Testis (tissue), 2 donors: Measurements from ENCODE around the gene STMND1.

Source experiments
- POLR2A ChIP-seq: fragments of 450-650 bp; IDR thresholded peaks from one replicate; pipeline ENCODE4 v1.6.1; 2017; ENCODE audit warnings: antibody characterized with exemption, mild to moderate bottlenecking, moderate library complexity
- TF ChIP-seq, protein P1 (sequence below), 3 experiments: fragments of 450-650 bp in 2 of 3; fragments of 200-600 bp in 1 of 3; sonication (generic) in 1 of 3; IDR thresholded peaks; one replicate each; pipeline ENCODE4 v1.5.1; 2016 to 2019; ENCODE audit warnings: antibody characterized with exemption in 3 of 3, mild to moderate bottlenecking in 2 of 3, moderate library complexity in 1 of 3

DNA sequence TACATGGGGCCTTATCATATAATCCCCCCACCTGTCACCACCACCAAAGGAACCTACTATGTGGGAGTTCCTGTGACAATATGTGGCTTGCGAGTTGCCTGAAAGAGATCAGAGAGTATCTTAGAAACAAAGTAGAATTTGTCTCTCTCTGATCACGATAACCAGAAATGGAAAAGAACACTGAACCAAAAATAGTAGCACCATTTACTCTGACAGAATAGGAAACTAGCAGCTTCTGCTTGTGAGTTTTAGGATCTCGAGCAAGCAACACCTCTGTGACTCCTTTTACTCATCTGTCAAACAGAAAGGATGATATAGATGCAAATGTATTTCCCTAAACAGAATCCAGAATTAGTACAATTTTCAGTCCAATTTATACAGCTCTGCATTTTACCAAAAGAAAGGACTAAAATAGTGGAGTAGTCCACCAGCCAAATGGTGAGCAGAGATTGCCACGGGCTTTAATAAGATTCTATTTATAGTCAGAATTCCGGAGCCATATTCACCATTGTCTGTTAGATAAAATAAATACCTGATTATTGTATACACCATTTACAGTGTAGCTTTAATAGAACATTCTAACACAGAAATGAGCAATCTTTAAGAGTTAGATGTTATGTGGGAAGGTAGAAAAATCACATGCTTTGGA lies 19.9 kb upstream of the STMND1 start:
- TF ChIP-seq, protein P1, sequence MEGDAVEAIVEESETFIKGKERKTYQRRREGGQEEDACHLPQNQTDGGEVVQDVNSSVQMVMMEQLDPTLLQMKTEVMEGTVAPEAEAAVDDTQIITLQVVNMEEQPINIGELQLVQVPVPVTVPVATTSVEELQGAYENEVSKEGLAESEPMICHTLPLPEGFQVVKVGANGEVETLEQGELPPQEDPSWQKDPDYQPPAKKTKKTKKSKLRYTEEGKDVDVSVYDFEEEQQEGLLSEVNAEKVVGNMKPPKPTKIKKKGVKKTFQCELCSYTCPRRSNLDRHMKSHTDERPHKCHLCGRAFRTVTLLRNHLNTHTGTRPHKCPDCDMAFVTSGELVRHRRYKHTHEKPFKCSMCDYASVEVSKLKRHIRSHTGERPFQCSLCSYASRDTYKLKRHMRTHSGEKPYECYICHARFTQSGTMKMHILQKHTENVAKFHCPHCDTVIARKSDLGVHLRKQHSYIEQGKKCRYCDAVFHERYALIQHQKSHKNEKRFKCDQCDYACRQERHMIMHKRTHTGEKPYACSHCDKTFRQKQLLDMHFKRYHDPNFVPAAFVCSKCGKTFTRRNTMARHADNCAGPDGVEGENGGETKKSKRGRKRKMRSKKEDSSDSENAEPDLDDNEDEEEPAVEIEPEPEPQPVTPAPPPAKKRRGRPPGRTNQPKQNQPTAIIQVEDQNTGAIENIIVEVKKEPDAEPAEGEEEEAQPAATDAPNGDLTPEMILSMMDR (IDR thresholded peaks at IDR 0.05) = no peak
- TF ChIP-seq POLR2A = no peak
